ENCODE measurements around the gene RYR2. TPM values are rescaled to one million over a fixed set of nuclear protein-coding genes. Genes with fewer than 3 reads are reported as not detected.

Gene RYR2
- total RNA-seq, 1 experiment from 2014 or later = 0.03 TPM

- Histone ChIP-seq H3K36me3 (ENCODE audit: control insufficient read depth, insufficient read depth, low read length) (no peaks in the 10 kb centered on the region), H3K4me1 (ENCODE audit: control insufficient read depth, insufficient read depth, low read length) (no peaks in the 10 kb centered on the region), H3K27me3 (ENCODE audit: control insufficient read depth, insufficient read depth, low read length) (peaks cover 3% of the 10 kb centered on the region; the same call in 1 of the 2 replicates), H3K4me3 (ENCODE audit: low read depth in 2 of 2, low read length in 2 of 2) (no peak overlapping the region), H3K9me3 (ENCODE audit: control insufficient read depth, insufficient read depth, low read depth, low read length) (no peaks in the 10 kb centered on the region), H3K27ac (ENCODE audit: low read length) (no peak overlapping the region)
- TF ChIP-seq SIN3A (IDR thresholded peaks at IDR 0.05; ENCODE audit: borderline replicate concordance, insufficient read depth, low read depth, low read length) (no peak), TCF7L2 (IDR thresholded peaks at IDR 0.05; ENCODE audit: low read depth, low read length) (no peak), REST (IDR thresholded peaks at IDR 0.05; ENCODE audit: insufficient read depth in 1 of 2, low read depth in 2 of 2, low read length in 1 of 2) (no peak), POLR2AphosphoS5 (IDR thresholded peaks at IDR 0.05; ENCODE audit: low read depth, low read length) (no peak), CTCF (IDR thresholded peaks at IDR 0.05) (no peak)
- CTCF ChIA-PET = no interaction called here
- no TSS peak for BruUV-seq (replicated peaks)
- POLR2A ChIA-PET = no interaction called here
- DNase-seq (ENCODE audit: low read depth, low spot score) (no peak), ATAC-seq (no peak)
- in situ Hi-C loops (cut with HindIII; ENCODE audit: low pct_unique_long_range_greater_than_20kb, low sequenced_read_pairs) (no loop called here), intact Hi-C loops (cut with micrococcal nuclease; ENCODE audit: unreplicated experiment) (no loop called here)
Measured at GRCh38 chr1:237145379-237146135, 103.6 kb downstream of the RYR2 start.

- no TSS peak for BruUV-seq (replicated peaks)
- CTCF ChIA-PET = interaction anchor here (0.6 kb wide), 1 partner anchor 71 kb away, joined by 4 read pairs; no protein-coding TSS in a partner anchor
- no peaks in the 10 kb centered on the region for H3K9me3 ChIP-seq (ENCODE audit: control insufficient read depth, insufficient read depth, low read depth, low read length)
- no peaks in the 10 kb centered on the region for H3K4me1 ChIP-seq (ENCODE audit: control insufficient read depth, insufficient read depth, low read length)
- no peak overlapping the region for H3K4me3 ChIP-seq (ENCODE audit: low read depth in 2 of 2, low read length in 2 of 2)
- intact Hi-C loops (cut with micrococcal nuclease; ENCODE audit: unreplicated experiment) (no loop called here), in situ Hi-C loops (cut with HindIII; ENCODE audit: low pct_unique_long_range_greater_than_20kb, low sequenced_read_pairs) (no loop called here)
- DNase-seq (ENCODE audit: low read depth, low spot score) (no peak), ATAC-seq (no peak)
- POLR2A ChIA-PET = no interaction called here
- peaks cover 3% of the 10 kb centered on the region; the same call in 1 of the 2 replicates for H3K27me3 ChIP-seq (ENCODE audit: control insufficient read depth, insufficient read depth, low read length)
- TF ChIP-seq CTCF (IDR thresholded peaks at IDR 0.05) = no peak
- no peak for TF ChIP-seq POLR2AphosphoS5 (IDR thresholded peaks at IDR 0.05; ENCODE audit: low read depth, low read length)
- TF ChIP-seq SIN3A (IDR thresholded peaks at IDR 0.05; ENCODE audit: borderline replicate concordance, insufficient read depth, low read depth, low read length) = no peak
- TF ChIP-seq TCF7L2 (IDR thresholded peaks at IDR 0.05; ENCODE audit: low read depth, low read length) = no peak
- TF ChIP-seq REST (IDR thresholded peaks at IDR 0.05; ENCODE audit: insufficient read depth in 1 of 2, low read depth in 2 of 2, low read length in 1 of 2) = no peak
- no peak overlapping the region for H3K27ac ChIP-seq (ENCODE audit: low read length)
- H3K36me3 ChIP-seq (ENCODE audit: control insufficient read depth, insufficient read depth, low read length) = no peaks in the 10 kb centered on the region
Measured at GRCh38 chr1:237146241-237146640, 104.3 kb downstream of the RYR2 start.

Measured in Panc1 (cell line).